Measurements from ENCODE around the gene GTF2F2.

GTF2F2 gene

DNA sequence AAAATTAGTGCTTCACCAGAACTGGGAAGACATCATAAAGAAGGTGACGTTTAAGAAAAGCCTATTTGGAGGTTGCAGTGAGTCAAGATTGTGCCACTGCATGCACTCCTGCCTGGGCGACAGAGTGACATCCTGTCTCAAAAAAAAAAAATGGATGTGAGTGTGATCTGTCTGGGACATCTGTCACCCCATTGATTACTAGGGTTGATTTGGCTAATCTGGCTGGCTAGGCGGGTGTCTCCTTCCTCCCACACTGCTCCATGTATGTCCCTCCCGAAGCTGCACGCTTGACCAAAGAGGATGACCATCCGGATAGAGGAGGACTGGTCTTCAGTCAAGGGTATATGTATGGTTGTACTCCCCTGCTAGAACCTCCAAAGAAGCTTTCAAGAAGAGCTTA is 2.6 kb downstream of the GTF2F2 start:
- DNase-seq (ENCODE audit: low read depth in 2 of 2), result no peak

DNA sequence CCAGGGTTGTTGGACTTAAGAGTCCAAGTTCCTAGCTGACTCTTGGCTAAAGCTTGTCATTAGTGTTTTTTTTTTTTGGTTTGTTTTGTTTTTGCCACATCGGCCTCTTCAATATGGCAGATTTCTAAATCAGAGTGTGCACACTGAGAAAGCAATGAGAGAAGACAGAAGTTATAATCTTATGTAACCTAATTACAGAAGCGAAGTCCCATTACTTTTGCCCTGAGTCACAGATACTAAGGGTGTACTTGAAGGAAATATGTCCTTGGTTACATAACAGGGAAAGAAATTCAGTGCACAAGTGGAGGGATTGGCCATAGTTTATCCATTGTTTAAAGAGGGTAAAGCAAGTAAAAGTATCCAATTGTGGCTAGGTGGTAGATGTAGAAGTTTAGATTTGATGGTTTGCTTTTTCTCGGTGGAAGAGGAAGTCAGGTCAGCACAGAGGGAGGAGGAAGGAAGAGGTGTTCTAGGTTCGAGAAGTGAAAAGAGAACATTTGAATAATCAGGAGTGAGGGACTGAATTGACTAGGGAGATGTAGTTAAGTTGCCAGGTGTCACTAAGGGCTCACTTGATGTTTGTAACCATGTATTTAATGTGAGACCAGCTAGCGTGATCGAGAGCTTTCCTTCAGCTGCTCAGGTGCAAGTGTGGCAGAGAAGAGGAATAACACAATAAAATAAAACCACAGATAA is 12.2 kb downstream of the GTF2F2 start:
- DNase-seq (ENCODE audit: low read depth in 2 of 2), result no peak

GRCh38 chr13:45133396-45134118 is 13.2 kb downstream of the GTF2F2 start:
- DNase-seq (ENCODE audit: low read depth in 2 of 2), result no peak

DNA sequence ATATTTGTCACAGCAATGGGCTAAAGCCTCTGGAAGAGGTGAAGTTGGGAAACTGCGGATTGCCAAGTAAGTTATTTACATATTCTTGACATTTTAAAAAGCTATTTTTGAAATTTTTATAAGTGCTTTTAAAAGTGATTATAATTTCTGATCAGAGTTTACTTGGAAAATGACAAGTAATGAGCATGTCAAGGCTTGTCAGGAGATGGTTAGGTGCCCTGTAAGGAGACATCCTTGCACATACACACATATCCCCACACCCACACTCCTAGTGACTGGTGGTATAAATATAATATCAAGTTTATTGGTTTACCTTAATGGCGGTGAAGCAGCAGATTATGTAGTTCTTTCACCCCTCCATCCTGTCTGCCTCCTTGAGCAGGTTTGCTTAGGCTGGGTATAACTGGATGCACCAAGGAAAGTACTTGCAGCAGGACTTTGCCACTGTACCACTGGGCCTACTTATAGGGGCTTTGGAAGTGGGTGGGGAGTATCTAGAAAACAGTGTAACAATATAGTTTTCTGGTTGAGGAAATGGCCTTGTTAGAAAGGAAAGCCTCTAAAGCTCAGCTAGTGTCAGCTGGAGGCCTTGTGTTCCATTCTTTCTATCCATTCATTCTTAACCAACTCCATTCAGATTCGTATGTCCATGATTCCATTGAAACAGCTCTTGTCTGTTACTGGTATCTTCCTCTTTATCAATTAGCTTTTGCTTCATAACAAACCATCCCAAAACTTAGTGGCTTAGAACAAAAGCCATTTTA is 16.6 kb downstream of the GTF2F2 start:
- DNase-seq (ENCODE audit: low read depth in 2 of 2), result no peak

DNA sequence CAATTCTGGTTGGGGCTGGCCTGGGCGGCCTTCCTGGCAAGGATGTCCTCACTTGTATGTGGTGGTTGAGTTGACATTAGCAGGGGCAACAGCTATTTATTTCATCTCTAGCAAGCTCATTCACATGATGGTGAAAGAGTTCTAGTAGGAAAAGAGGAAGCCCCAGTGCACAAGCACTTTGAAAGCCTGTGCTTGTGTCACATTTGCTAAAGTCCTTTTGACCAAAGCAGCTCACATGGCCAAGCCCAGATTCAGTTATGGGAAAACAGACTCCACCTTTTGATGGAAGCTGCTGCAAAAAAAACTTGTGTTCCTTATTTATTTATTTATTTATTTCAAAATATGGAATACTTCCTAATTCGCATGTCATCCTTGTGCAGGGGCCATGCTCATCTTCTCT is 17.2 kb downstream of the GTF2F2 start:
- DNase-seq (ENCODE audit: low read depth in 2 of 2), result no peak

DNA sequence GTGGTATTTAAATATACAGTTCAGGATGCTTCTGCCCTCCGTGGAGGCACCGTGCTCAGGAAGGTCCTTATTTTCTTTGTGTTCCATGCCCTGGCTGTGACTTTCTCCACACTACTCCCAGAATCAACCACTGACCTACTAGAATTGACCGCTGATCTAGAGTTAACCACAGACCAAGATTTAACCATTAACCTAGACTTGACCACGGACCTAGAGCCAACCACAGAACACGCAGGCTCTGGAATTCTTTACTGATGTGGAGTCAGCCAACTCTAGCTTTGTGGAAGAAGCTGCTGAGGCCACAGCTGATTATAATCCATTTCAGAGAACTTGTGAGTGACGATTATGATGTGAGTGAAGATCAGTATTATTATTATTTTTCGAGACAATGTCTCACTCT is 18.0 kb downstream of the GTF2F2 start:
- no peak for DNase-seq (ENCODE audit: low read depth in 2 of 2)

- no peak for DNase-seq (ENCODE audit: low read depth in 2 of 2)
Measured at GRCh38 chr13:45141369-45141768, 21.1 kb downstream of the GTF2F2 start.

GRCh38 chr13:45142440-45143345 is 22.4 kb downstream of the GTF2F2 start:
- DNase-seq (ENCODE audit: low read depth in 2 of 2), result no peak

DNA sequence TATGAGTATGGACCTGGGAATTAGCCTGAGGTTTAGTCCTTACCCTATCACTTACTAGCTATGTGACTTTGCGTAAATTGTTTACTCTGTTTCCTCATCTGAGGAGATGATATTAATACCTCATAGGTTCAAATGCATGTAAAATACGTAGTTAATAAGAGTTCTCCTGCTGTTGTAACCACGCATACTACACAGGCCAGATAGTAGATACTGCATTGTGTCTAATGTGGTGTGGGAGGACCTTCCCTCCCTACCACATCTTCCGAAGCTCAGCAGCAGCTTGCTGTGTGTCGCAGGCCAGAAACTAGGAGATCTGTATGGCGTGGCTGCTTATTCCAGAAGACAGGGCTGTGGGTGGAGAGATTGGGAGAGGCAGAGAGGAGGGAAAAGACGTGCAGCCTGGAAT is 23.0 kb downstream of the GTF2F2 start:
- DNase-seq (ENCODE audit: low read depth in 2 of 2), result no peak

- no peak for DNase-seq (ENCODE audit: low read depth in 2 of 2)
Measured at GRCh38 chr13:45149964-45150363, 29.7 kb downstream of the GTF2F2 start.

GRCh38 chr13:45156565-45157361 is 36.5 kb downstream of the GTF2F2 start:
- no peak for DNase-seq (ENCODE audit: low read depth in 2 of 2)

GRCh38 chr13:45162194-45162593 is 41.9 kb downstream of the GTF2F2 start:
- no peak for DNase-seq (ENCODE audit: low read depth in 2 of 2)

- no peak for DNase-seq (ENCODE audit: low read depth in 2 of 2)
Measured at GRCh38 chr13:45162821-45163220, 42.5 kb downstream of the GTF2F2 start.

DNA sequence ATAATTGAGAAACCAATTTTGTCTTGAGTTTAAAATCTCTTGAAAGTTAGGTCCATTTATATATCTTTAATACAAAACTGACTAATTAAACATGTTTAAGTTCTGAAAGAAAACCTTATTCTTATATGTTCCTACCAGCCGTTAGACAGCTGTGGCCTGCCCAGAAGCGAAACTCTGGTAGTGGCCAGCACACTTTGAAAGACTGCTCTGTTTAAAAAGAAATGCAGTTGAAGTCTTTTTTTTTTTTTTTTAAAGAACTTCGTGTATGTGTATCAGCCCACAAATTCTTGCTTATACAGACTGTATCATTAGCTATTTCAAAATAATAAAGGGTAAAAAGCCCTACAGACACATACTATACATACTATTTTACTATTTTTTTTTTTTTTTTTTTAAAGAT is 46.5 kb downstream of the GTF2F2 start:
- DNase-seq (ENCODE audit: low read depth in 2 of 2), result no peak

DNA sequence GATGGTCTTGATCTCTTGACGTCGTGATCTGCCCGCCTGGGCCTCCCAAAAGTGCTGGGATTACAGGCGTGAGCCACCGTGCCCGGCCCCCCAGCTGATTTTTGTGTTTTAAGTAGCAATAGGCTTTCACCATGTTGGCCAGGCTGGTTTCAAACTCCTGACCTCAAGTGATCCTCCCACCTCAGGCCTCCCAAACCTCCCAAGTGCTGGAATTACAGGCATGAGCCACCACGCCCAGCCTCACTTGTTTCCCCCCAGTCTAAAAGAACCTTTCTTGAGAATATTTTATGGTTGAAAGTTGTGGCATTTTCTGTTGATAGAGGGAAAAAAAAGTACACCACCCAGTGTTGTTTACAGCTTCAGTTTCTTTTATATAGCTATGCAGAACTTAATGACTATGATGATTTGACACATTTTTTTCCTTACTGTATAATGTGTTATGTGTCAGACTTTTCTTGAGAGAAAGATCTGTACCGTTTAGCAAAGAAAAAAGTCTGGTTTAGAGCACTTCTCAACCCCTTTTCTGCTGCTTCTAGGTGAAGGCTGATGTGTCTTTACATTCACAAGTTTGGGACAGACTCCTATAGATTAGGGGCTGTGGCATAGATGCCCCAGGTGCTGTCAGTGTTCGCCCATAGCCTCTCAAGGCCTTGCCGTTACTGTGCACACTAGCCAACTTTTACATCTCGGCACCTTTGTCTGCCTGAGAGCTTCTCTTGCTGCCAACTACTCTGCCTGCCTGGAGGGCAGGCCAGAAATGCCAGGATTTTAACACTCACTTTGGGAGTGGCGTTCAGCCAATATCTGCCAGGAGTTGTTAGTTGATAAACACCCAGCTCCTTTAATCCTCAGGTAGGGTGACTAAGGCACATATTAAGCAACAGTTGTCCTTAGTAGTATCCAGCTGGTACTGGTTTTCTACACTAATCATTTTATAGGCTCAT is 47.6 kb downstream of the GTF2F2 start:
- DNase-seq (ENCODE audit: low read depth in 2 of 2), result no peak

DNA sequence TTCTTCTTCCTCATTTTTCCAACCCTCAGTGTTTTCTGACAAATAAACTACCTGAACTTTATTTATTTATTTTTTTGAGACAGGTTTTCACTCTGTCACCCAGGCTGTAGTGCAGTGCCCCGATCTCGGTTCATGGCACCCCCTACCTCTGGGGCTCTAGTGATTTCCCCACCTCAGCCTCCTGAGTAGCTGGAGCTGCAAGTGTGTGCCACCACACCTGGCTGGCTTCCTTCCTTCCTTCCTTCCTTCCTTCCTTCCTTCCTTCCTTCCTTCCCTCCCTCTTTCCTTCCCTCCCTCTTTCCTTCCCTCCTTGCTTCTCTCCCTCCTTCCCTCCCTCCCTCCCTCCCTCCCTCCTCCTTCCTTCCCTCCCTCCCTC is 48.2 kb downstream of the GTF2F2 start:
- DNase-seq (ENCODE audit: low read depth in 2 of 2), result no peak

DNA sequence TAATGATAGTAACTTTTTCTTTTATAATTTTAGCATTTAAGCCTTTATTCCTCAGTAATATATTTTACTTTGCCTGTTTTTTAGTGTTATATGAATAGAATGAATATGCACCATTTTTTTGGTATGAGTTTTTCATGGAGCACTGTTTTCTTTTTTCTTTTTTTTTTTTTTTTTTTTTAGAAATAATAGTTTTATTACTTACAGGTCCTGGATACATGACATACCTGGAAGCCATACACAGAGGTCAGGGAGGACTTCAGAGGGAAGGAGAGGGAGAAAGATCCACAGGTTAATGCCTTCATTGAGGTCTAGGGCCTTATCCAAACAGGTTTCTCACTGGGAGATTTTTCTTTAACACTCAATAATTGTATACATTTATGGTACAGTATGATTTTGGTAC is 54.2 kb downstream of the GTF2F2 start:
- DNase-seq (ENCODE audit: low read depth in 2 of 2), result no peak

- DNase-seq (ENCODE audit: low read depth in 2 of 2), result no peak
Measured at GRCh38 chr13:45178349-45179162, 58.2 kb downstream of the GTF2F2 start.

GRCh38 chr13:45179428-45179827 is 59.1 kb downstream of the GTF2F2 start:
- DNase-seq (ENCODE audit: low read depth in 2 of 2), result no peak
